D721Med (cell line): ENCODE results near the gene PCF11.
A peak's percentile ranks its signal among the peaks of the same experiment; 100 is the strongest.
"Not testable (repeated sequence)": the region's sequence is repeated elsewhere in the genome, so short reads cannot be mapped to it uniquely, and the experiment has no call there.

ENCODE experiments used
- DNase-seq: peaks from one replicate; pipeline ENCODE4 v3.0.0; 2011; ENCODE audit warnings: low spot score; ENCODE audit not compliant: insufficient read length
- FAIRE-seq: peaks from 2 replicates; lab custom pipeline; 2011; peaks lifted over from hg19 to GRCh38; lab: Jason Lieb, UNC
- TF ChIP-seq, protein P1 (sequence below): IDR thresholded peaks from 2 replicates; pipeline ENCODE4 v1.5.1; 2012; ENCODE audit warnings: mild to moderate bottlenecking, control low read depth; ENCODE audit not compliant: insufficient read depth; ENCODE audit errors: missing control alignments

PCF11 gene

DNA sequence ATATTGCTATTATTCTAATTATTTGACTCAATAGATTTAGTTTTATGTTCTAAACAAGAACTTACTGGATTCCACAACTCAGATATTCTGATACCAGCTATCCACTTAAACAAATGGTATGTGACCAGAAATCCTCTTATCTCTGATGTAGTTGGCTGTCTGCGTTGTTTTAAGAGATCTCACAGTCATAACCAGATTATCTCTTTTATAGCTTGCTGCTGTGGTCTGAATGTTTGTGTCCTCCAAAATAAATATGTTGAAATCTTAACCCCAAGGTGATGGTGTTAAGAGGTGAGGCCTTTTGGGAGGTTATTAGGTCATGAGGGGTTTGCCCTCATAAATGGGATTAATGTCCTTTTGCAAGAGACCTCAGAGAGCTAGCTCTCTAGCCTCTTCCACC, 49.3 kb downstream of the PCF11 start:
- DNase-seq (no peak), FAIRE-seq (peak; percentile 51)
- TF ChIP-seq, protein P1, sequence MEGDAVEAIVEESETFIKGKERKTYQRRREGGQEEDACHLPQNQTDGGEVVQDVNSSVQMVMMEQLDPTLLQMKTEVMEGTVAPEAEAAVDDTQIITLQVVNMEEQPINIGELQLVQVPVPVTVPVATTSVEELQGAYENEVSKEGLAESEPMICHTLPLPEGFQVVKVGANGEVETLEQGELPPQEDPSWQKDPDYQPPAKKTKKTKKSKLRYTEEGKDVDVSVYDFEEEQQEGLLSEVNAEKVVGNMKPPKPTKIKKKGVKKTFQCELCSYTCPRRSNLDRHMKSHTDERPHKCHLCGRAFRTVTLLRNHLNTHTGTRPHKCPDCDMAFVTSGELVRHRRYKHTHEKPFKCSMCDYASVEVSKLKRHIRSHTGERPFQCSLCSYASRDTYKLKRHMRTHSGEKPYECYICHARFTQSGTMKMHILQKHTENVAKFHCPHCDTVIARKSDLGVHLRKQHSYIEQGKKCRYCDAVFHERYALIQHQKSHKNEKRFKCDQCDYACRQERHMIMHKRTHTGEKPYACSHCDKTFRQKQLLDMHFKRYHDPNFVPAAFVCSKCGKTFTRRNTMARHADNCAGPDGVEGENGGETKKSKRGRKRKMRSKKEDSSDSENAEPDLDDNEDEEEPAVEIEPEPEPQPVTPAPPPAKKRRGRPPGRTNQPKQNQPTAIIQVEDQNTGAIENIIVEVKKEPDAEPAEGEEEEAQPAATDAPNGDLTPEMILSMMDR, result no peak

DNA sequence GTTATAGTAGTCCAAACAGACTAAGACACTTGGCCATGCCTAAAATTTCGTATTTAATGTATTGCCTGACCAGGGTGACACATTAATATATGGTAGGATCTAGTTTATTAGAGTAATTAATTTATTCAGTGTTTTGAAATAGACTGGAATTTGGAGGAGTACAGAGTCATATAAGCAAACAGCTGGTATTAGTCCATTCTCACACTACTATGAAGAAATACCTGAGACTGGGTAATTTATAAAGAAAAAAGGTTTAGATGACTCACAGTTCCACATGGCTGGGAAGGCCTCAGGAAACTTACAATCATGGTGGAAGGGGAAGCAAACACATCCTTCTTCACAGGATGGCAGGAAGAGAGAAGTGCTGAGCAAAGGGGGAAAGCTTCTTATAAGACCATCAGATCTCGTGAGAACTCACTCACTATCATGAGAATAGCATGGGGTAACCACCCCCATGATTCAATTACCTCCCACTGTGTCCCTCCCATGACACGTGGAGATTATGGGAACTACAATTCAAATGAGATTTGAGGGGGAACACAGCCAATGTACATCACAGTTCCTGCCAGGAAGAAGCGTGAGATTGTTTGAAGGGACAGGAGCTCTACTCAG, 49.9 kb downstream of the PCF11 start:
- FAIRE-seq, DNase-seq: not testable (repeated sequence)

DNA sequence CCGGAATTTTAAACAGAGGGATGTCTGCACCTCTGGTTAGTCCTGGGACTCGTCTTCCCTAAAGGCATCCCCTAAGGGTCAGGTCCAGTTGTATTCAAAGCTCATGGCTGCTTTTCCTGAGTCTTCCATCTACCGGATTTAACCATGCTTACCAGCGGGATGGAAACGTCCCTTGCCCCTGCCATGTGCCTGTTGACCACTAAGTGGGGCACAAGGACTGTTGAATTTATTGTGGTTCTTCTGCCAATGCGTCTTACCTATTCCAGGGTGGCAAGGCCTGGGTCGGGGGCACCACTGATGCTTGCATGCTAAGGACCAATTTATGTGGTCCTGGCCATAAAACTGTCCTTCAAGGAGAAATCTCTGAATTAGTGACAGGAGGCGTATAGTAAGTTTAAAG, 62.2 kb downstream of the PCF11 start:
- no peak for DNase-seq
- TF ChIP-seq, protein P1, result peak; percentile 29
- FAIRE-seq, result no peak

DNA sequence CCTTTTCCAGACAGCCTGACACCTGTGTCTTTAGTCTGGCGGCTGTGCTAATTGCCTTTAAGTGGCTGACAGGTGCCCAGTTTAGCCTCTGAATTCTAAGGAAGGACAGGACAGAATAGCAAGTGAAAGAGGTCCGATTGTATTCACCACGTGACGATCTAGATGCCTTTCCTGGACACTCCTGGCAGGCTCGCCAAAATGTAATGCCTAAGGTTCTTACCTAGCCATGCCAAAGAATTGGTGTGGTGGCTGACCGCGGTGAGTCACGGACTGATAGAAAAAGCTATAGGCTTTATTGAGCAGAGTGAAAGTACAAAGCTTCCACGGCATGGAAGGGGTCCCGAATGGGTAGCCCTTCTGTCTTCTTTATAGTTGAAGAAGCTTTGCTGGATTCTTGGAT, 63.3 kb downstream of the PCF11 start:
- TF ChIP-seq, protein P1, result no peak
- FAIRE-seq, result no peak
- DNase-seq, result no peak

DNA sequence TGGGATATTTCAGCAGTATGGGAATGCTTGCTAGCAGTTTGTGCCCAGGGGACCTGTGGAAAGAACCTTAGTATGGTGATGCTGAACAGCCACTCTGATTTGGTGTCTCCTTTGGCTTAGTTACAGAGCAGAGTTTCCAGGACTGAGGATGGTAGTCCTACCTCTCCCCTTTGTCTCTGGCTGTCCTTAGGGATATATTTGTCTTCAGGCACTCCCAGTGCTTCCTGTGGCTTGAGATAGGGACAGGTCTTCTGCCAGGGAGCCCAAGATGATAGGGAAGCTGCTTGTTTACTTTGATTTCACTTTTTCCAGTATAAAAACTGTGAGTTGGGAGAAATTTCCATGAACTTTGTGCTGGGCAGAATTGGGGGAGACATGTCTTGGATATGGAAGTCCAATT, 64.8 kb downstream of the PCF11 start:
- TF ChIP-seq, protein P1, result no peak
- DNase-seq (no peak), FAIRE-seq (no peak)

DNA sequence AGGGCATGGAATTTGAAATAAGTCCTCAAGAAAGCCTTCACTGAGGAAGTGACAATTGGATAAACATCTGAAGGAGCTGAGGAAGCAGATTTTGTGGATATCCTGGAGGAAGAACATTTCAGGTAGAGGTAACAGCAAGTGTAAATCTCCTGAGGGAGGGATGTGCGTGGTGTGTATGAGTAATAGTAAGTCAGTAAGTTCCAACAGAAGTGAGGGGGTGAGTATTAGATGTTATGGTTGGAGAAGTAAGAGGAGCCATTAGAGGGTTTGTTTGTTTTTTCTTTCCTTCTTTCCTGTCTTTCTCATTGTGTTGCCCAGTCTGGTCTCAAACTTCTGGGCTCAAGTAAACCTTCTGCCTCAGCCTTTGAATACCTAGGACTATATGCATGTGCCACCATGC, 65.6 kb downstream of the PCF11 start:
- no peak for DNase-seq
- FAIRE-seq, result no peak
- TF ChIP-seq, protein P1, result no peak

DNA sequence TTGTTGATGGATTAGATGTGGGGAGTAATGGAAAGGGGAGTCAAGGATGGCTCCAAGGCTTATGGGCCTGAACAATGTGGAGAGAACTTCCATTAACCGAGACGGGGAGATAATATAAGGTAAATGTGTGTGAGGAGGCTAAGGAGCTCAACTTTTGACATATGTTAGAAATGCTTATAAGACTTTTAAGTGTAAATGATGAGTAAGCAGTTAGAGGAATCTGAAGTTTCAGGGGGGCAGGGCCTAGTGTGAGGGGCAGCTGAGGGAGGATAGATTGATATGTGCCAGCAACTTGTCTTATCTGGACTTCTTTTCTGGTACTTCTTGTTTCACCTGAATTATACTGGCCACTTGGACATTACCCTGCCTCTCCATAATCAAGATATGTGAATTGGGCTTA, 66.5 kb downstream of the PCF11 start:
- TF ChIP-seq, protein P1, result no peak
- FAIRE-seq (no peak), DNase-seq (no peak)

DNA sequence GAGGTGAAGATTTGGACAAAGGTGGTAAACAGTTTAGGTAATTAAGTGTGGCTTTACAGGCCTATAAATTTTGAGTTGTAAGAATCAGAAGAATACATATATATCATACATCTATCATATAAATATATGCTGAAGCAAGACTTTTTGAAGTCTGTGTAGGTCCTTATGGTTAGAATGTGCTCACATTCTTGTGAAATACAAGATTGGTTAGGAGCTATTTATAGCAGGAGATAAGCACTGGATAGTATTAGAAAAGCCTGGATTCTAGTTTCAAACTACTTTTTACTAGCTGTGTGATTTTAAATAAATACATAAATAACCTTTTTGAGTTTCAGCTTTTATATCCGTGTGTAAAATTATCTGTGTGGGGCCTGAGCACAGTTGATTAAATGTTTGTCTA, 78.9 kb downstream of the PCF11 start:
- FAIRE-seq (no peak), DNase-seq (no peak)
- TF ChIP-seq, protein P1, result no peak
